GM13977 (cell line): ENCODE data around the gene GGACT.

Source experiments
- DNase-seq: peaks from one replicate; pipeline ENCODE4 v3.0.0; 2012; ENCODE audit warnings: low spot score
- in situ Hi-C: fragments of 300-500 bp; cut with MboI; formaldehyde crosslinking; loops from one replicate; pipeline ENCODE4 v1.12.0; 2022; ENCODE audit warnings: low sequenced_read_pairs, low pct_unique_long_range_greater_than_20kb, mixed read lengths, inconsistent platforms; ENCODE audit not compliant: unreplicated experiment
- TF ChIP-seq, protein P1 (sequence below): IDR thresholded peaks from 2 replicates; pipeline ENCODE4 v1.5.1; 2012; ENCODE audit warnings: mild to moderate bottlenecking, control low read depth; ENCODE audit not compliant: insufficient read depth; ENCODE audit errors: extremely low read depth, missing control alignments

The GGACT gene

DNA sequence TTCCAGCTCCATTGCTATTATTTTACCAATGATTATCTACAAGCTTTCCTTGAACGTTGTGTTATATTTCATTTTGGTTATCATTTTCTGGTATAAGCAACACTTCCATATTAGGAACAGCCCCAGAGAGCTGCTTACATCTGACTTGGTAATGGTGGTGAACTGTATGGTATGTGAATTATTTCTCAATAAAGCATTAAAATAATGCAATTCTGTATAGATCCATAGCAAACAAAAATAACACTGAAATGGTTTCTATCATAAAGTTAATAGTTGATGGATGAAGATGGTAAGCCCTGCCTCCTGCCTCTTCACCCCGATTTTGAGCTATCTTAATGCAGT, 27.5 kb downstream of the GGACT start:
- DNase-seq, result no peak
- in situ Hi-C loops, result no loop called here
- TF ChIP-seq, protein P1, sequence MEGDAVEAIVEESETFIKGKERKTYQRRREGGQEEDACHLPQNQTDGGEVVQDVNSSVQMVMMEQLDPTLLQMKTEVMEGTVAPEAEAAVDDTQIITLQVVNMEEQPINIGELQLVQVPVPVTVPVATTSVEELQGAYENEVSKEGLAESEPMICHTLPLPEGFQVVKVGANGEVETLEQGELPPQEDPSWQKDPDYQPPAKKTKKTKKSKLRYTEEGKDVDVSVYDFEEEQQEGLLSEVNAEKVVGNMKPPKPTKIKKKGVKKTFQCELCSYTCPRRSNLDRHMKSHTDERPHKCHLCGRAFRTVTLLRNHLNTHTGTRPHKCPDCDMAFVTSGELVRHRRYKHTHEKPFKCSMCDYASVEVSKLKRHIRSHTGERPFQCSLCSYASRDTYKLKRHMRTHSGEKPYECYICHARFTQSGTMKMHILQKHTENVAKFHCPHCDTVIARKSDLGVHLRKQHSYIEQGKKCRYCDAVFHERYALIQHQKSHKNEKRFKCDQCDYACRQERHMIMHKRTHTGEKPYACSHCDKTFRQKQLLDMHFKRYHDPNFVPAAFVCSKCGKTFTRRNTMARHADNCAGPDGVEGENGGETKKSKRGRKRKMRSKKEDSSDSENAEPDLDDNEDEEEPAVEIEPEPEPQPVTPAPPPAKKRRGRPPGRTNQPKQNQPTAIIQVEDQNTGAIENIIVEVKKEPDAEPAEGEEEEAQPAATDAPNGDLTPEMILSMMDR, result no peak

GRCh38 chr13:100560498-100561157, 28.0 kb downstream of the GGACT start:
- DNase-seq, result no peak
- TF ChIP-seq, protein P1, result no peak
- in situ Hi-C loops, result no loop called here

DNA sequence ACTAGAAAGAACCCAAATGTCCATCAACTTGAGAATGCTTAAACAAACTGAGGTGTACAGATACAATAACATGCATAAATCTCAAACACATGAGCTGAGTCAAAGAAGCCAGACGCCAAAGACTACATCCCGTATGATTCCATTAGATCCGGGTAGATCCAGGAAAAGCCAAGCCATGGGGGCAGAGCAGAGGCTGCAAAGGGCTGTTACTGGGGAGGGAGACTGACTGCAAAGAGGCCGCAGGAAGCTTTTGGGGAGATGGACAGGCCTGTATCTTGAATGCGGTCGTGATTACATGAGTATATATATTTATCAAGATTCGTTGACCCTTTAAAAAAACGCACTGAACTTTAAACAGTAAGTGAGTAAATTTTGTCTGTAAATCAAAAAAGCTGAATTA, 28.7 kb downstream of the GGACT start:
- in situ Hi-C loops, result no loop called here
- TF ChIP-seq, protein P1, result no peak
- DNase-seq, result no peak

GRCh38 chr13:100552755-100553154, 35.8 kb downstream of the GGACT start:
- no peak for DNase-seq
- TF ChIP-seq, protein P1, result no peak
- in situ Hi-C loops, result no loop called here

- TF ChIP-seq, protein P1, result no peak
- no peak for DNase-seq
- in situ Hi-C loops, result no loop called here
Measured at GRCh38 chr13:100549316-100549715, 39.3 kb downstream of the GGACT start.

DNA sequence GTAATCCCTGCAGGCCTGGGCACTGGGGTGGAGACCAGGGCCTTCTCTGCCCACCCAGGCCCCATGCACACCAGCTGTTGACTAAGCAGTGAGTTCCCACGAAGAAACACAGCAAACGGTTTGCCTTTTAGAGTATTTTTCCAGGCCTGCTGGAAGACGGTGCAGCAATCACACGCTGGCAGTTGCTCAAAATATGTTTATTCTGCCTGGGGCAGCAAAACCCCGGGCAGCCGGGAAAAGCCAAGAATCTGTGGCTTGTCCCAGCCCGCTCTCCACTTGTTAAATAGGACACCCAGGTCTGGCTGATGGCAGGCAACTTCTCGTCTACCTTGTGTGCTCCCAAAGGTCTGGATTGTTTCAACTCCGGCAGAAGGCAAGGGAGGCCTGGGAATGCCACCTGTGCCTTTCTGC, 40.8 kb downstream of the GGACT start:
- in situ Hi-C loops, result no loop called here
- TF ChIP-seq, protein P1, result no peak
- no peak for DNase-seq
